GM12873 (cell line): ENCODE data around the gene NAMPT.

Source experiments
- CTCF ChIP-seq: IDR thresholded peaks from 2 replicates; pipeline ENCODE4 v1.5.1; 2012; ENCODE audit warnings: low read depth, mild to moderate bottlenecking, moderate library complexity, low read length, control low read depth; ENCODE audit not compliant: insufficient read depth; ENCODE audit errors: missing control alignments

The NAMPT gene

GRCh38 chr7:106220307-106220706, 64.5 kb downstream of the NAMPT start:
- TF ChIP-seq CTCF: no peak

- no peak for TF ChIP-seq CTCF
Measured at GRCh38 chr7:106219170-106219569, 65.6 kb downstream of the NAMPT start.

GRCh38 chr7:106218546-106218945, 66.2 kb downstream of the NAMPT start:
- no peak for TF ChIP-seq CTCF

GRCh38 chr7:106216923-106217542, 67.8 kb downstream of the NAMPT start:
- TF ChIP-seq CTCF: no peak

GRCh38 chr7:106216517-106216922, 68.3 kb downstream of the NAMPT start:
- TF ChIP-seq CTCF: no peak

- TF ChIP-seq CTCF: no peak
Measured at GRCh38 chr7:106215868-106216516, 68.8 kb downstream of the NAMPT start.

- TF ChIP-seq CTCF: no peak
Measured at GRCh38 chr7:106206826-106207541, 77.8 kb downstream of the NAMPT start.
